Progenitor cell of endocrine pancreas (in vitro differentiated cells): ENCODE measurements around the gene MAML3. TPM values are rescaled to one million over a fixed set of nuclear protein-coding genes. Genes with fewer than 3 reads are reported as not detected.

Experiments
- DNase-seq: peaks from one replicate; pipeline ENCODE4 v3.0.0; 2021; ENCODE audit warnings: low spot score; ENCODE audit not compliant: unreplicated experiment
- H3K27ac Mint-ChIP-seq: 2 replicates; pipeline ENCODE4 v1.8.0; 2021; ENCODE audit warnings: mild to moderate bottlenecking, moderate library complexity, mixed read lengths
- H3K27me3 Mint-ChIP-seq: 2 replicates; pipeline ENCODE4 v1.8.0; 2021; ENCODE audit warnings: mixed read lengths
- H3K36me3 Mint-ChIP-seq: 2 replicates; pipeline ENCODE4 v1.8.0; 2022; ENCODE audit warnings: mixed read lengths; ENCODE audit not compliant: insufficient read depth
- H3K4me1 Mint-ChIP-seq: 2 replicates; pipeline ENCODE4 v1.8.0; 2021; ENCODE audit warnings: low read depth, mixed read lengths
- H3K4me3 Mint-ChIP-seq: 2 replicates; pipeline ENCODE4 v1.8.0; 2021; ENCODE audit warnings: low read depth, mild to moderate bottlenecking, moderate library complexity, mixed read lengths
- H3K9me3 Mint-ChIP-seq: 2 replicates; pipeline ENCODE4 v1.8.0; 2021; ENCODE audit warnings: low read depth, mixed read lengths
- total RNA-seq: library from RNA; stranded (reverse); gene quantifications from 2 replicates; pipeline ENCODE4 v1.2.1, GENCODE V29; 2021
- TF ChIP-seq, protein P1 (sequence below): fragments of 200-600 bp; sonication (generic); IDR thresholded peaks from one replicate; pipeline ENCODE4 v1.5.0; 2021; ENCODE audit warnings: antibody characterized with exemption, mild to moderate bottlenecking; ENCODE audit not compliant: unreplicated experiment

MAML3 gene
- total RNA-seq, 1 donor from 2014 or later = 48.5 TPM

DNA sequence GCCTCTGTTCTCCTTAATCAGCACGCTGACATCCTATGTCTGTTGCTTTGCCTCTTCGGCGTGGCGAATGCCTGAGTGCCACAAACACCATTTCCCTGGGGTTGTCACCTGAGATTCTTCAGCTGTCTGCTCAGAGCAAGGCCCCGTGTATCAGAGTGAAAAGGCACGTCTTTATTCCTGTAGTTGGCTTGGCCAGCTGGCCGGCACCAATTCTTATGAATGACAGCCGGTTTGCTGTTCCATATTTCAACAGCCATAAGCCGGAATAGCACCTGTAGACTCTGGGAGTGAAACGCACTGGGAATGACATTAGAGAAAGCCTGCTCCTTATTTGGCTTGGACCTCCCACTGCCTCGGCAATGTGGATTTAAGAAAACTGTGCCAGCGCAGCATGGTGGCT, 399.0 kb downstream of the MAML3 start:
- peaks cover 15% of the 10 kb centered on the region for H3K4me1 Mint-ChIP-seq
- H3K9me3 Mint-ChIP-seq = no peaks in the 10 kb centered on the region
- no peaks in the 10 kb centered on the region for H3K27me3 Mint-ChIP-seq
- TF ChIP-seq, protein P1, sequence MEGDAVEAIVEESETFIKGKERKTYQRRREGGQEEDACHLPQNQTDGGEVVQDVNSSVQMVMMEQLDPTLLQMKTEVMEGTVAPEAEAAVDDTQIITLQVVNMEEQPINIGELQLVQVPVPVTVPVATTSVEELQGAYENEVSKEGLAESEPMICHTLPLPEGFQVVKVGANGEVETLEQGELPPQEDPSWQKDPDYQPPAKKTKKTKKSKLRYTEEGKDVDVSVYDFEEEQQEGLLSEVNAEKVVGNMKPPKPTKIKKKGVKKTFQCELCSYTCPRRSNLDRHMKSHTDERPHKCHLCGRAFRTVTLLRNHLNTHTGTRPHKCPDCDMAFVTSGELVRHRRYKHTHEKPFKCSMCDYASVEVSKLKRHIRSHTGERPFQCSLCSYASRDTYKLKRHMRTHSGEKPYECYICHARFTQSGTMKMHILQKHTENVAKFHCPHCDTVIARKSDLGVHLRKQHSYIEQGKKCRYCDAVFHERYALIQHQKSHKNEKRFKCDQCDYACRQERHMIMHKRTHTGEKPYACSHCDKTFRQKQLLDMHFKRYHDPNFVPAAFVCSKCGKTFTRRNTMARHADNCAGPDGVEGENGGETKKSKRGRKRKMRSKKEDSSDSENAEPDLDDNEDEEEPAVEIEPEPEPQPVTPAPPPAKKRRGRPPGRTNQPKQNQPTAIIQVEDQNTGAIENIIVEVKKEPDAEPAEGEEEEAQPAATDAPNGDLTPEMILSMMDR = no peak
- H3K27ac Mint-ChIP-seq = peak overlapping the region; percentile 85
- DNase-seq = no peak
- H3K36me3 Mint-ChIP-seq = peaks cover 4% of the 10 kb centered on the region
- no peak overlapping the region for H3K4me3 Mint-ChIP-seq

DNA sequence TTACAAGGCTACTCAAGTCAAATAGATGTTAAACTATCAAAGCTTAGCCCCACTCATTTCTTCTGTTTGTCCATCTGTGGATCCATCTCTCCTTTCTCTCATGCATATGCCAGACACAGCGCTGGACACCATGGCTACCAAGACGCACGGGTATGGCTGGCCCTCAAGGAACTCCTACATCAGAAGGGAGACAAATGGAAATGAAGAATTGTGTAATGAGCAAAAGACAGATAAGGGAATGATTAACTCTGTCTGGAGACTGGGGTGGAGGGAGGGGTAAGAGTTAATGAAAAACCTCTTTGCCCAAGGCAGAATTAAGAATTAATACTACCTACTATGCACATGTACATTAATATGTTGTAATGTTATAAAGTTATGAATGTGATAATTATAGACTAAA, 400.3 kb downstream of the MAML3 start:
- H3K27ac Mint-ChIP-seq = peak overlapping the region; percentile 80
- DNase-seq = no peak
- no peaks in the 10 kb centered on the region for H3K27me3 Mint-ChIP-seq
- no peak overlapping the region for H3K4me3 Mint-ChIP-seq
- peaks cover 15% of the 10 kb centered on the region for H3K4me1 Mint-ChIP-seq
- peaks cover 3% of the 10 kb centered on the region for H3K36me3 Mint-ChIP-seq
- H3K9me3 Mint-ChIP-seq = no peaks in the 10 kb centered on the region
- TF ChIP-seq, protein P1 = no peak

DNA sequence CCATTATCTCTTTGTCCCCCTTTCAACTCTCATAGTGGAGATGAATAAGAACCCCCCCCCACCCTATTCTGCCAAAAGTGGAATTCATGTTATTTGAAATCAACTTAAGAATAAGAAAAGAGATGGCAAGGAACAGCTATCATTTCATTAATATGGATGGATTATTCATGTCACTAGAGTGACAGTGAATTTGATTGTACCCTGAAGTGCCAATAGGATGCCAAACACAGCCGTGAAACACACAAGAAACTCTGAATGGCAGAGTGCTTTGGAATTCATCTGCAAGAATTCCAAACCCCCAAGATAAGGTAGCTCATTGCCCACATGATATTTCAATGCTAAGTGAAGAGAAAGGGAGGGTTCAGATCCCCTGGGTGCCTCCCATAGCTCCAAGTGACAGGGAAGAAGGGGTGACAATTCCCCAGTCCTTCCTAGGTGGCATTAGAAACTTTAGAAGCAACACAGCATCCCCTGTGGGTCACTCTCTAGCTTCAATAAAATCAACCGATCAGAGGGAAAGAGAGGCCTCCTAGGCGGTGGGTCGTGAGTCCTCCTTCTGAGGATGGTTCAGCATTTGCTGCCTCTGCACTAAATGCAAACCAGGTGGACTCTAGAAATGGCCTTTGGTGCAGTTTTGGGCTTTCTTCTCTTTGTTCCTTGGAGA, 404.0 kb downstream of the MAML3 start:
- H3K4me1 Mint-ChIP-seq = peaks cover 33% of the 10 kb centered on the region
- no peak overlapping the region for H3K27ac Mint-ChIP-seq
- TF ChIP-seq, protein P1 = no peak
- H3K4me3 Mint-ChIP-seq = no peak overlapping the region
- no peaks in the 10 kb centered on the region for H3K9me3 Mint-ChIP-seq
- H3K36me3 Mint-ChIP-seq = no peaks in the 10 kb centered on the region
- no peak for DNase-seq
- H3K27me3 Mint-ChIP-seq = no peaks in the 10 kb centered on the region

DNA sequence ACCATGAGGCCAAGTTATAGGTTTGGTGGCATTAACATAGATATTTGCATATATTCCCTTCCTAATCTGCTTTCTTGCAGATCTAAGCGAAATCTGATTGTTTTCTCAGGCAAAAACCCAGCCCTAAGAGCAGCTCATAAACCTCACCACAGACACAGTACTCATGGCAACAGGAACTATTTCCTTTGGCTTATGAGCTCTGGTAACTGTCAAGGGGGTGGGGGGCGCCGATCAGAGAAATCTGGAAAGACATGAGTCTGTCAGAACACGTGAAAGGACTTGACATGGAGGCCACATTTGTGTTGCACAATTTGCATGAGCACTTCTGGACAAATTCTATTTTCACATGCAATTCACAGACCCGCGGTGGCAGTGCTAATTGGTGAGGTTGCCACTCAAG, 404.6 kb downstream of the MAML3 start:
- Mint-ChIP-seq H3K27ac (no peak overlapping the region), H3K4me3 (no peak overlapping the region), H3K36me3 (no peaks in the 10 kb centered on the region), H3K4me1 (peaks cover 37% of the 10 kb centered on the region), H3K27me3 (no peaks in the 10 kb centered on the region), H3K9me3 (no peaks in the 10 kb centered on the region)
- TF ChIP-seq, protein P1 = no peak
- DNase-seq = no peak

DNA sequence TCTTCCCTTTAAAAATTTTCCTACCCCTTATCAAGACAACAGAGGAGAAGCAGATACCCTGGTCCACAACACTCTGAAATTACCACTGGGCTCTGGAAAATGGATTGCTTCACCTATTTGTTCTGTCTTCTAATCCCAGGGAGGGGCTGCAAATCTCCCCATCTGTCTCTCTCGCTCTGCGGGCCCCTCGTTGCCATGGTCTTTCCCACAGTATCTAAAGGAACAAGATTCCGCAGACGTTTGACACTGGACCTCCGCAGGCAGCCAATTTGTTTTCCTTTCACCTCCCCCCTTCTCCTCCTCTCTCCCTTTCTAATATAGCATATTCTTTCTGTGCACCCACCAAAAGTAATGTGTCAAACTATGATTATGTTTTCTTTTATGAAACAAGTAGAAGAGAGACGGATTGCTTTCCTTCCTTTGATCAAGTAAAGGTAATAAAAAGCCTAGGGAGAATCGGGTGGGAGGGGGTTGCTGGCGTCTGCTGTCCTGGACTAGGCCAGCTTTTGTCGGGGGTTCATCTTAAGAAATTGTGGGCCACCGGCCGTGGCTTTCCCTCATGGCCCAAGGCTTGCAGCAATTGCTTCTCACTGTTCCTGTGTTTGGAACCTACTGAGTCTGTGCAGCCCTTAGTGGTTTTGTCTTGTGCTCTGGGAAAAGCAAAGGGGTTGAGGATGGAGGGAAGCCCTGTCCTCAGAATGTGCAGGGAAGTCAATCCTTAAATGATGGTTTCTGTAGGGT, 407.4 kb downstream of the MAML3 start:
- Mint-ChIP-seq H3K9me3 (no peaks in the 10 kb centered on the region), H3K4me1 (peaks cover 51% of the 10 kb centered on the region), H3K36me3 (peaks cover 2% of the 10 kb centered on the region), H3K27me3 (no peaks in the 10 kb centered on the region), H3K4me3 (peak overlapping the region; percentile 50), H3K27ac (peak overlapping the region; percentile 91)
- no peak for DNase-seq
- TF ChIP-seq, protein P1 = no peak
